K562 (cell line): ENCODE data around the gene LZTR1. TPM values are rescaled to one million over a fixed set of nuclear protein-coding genes. Genes with fewer than 3 reads are reported as not detected.

Experiments
- CBX5 ChIP-seq: IDR thresholded peaks from 2 replicates; pipeline ENCODE4 v1.6.1; 2014; ENCODE audit warnings: low read depth, borderline replicate concordance
- HDGF ChIP-seq: fragments of 450-650 bp; IDR thresholded peaks from 2 replicates; pipeline ENCODE4 v1.6.1; 2016
- HNRNPK ChIP-seq: fragments of 200-400 bp; formaldehyde crosslinking; IDR thresholded peaks from one replicate; pipeline ENCODE4 v1.6.1; 2018; ENCODE audit warnings: mild to moderate bottlenecking, low read depth, low read length; ENCODE audit not compliant: poor library complexity, severe bottlenecking
- IRF1 ChIP-seq: sonication (generic); formaldehyde crosslinking; IDR thresholded peaks from 2 replicates; pipeline ENCODE4 v1.8.0; 2022; ENCODE audit warnings: missing genetic modification reagents, mild to moderate bottlenecking, borderline replicate concordance
- MAFG ChIP-seq: fragments of 450-650 bp; conservative IDR thresholded peaks from 2 replicates; pipeline ENCODE4 v1.6.1; 2016; ENCODE audit warnings: missing genetic modification characterization, missing compliant biosample characterization
- MAX ChIP-seq: sonication (generic); formaldehyde crosslinking; IDR thresholded peaks from 2 replicates; pipeline ENCODE4 v1.9.0; 2022; ENCODE audit warnings: mild to moderate bottlenecking, missing genetic modification reagents
- MECOM ChIP-seq: fragments of 250-450 bp; sonication (Bioruptor Pico); IDR thresholded peaks from 2 replicates; pipeline ENCODE4 v1.8.0; 2022; ENCODE audit warnings: inconsistent platforms
- NCOR1 ChIP-seq: fragments of 450-650 bp; IDR thresholded peaks from 2 replicates; pipeline ENCODE4 v1.6.1; 2016; ENCODE audit warnings: mild to moderate bottlenecking, moderate library complexity
- NFE2L1 ChIP-seq: fragments of 450-650 bp; IDR thresholded peaks from 2 replicates; pipeline ENCODE4 v1.6.1; 2016; ENCODE audit warnings: missing genetic modification characterization, low read depth, mild to moderate bottlenecking, missing compliant biosample characterization, moderate library complexity, borderline replicate concordance
- PYGO2 ChIP-seq: fragments of 450-650 bp; IDR thresholded peaks from 2 replicates; pipeline ENCODE4 v1.6.1; 2016; ENCODE audit warnings: mild to moderate bottlenecking, missing genetic modification characterization, moderate library complexity, missing compliant biosample characterization
- RBM14 ChIP-seq: fragments of 200-400 bp; formaldehyde crosslinking; IDR thresholded peaks from 2 replicates; pipeline ENCODE4 v1.6.1; 2018; ENCODE audit warnings: low read depth, mild to moderate bottlenecking, low read length, moderate library complexity, borderline replicate concordance; ENCODE audit not compliant: insufficient read depth
- RFX7 ChIP-seq: fragments of 250-450 bp; sonication (Bioruptor Pico); IDR thresholded peaks from 2 replicates; pipeline ENCODE4 v1.5.1; 2021; ENCODE audit warnings: mild to moderate bottlenecking
- ZNF277 ChIP-seq: fragments of 250-450 bp; sonication (Bioruptor Pico); IDR thresholded peaks from 2 replicates; pipeline ENCODE4 v1.8.0; 2022; ENCODE audit warnings: inconsistent platforms, mild to moderate bottlenecking, moderate library complexity, borderline replicate concordance
- polyA plus RNA-seq, 8 experiments: library from polyadenylated mRNA; depleted of rRNA in 4 of 8; stranded (reverse) in 5 of 8; unstranded in 3 of 8; fragments of >200 nt; fragmentation: Nextera tagmentation in 2 of 8; fragmentation: Illumina TruSeq in 1 of 8; extraction: Ambion mirVana in 2 of 8; extraction: Trizol in 1 of 8; gene quantifications; 2 replicates each; pipeline versions ENCODE4 v1.2.1 to v1.2.3, GENCODE V29; 2011 to 2014; ENCODE audit warnings: inconsistent platforms in 1 of 8, missing spikeins in 1 of 8
- total RNA-seq, 7 experiments: library from RNA; depleted of rRNA in 6 of 7; stranded (reverse); fragments of >200 nt in 6 of 7; fragmentation: Illumina TruSeq in 2 of 7; extraction: Trizol in 2 of 7; gene quantifications; 2 replicates each; pipeline versions ENCODE4 v1.2.1 to v1.2.3, GENCODE V29; 2011 to 2021; ENCODE audit warnings: low replicate concordance in 1 of 7
- TF ChIP-seq, protein P1 (sequence below): sonication (generic); formaldehyde crosslinking; IDR thresholded peaks from 2 replicates; pipeline ENCODE4 v1.8.0; 2023; ENCODE audit warnings: missing genetic modification reagents, mild to moderate bottlenecking, borderline replicate concordance
- TF ChIP-seq, protein P2 (sequence below): fragments of 450-650 bp; formaldehyde crosslinking; IDR thresholded peaks from 2 replicates; pipeline ENCODE4 v1.4.0; 2020; ENCODE audit warnings: mild to moderate bottlenecking, moderate library complexity
- TF ChIP-seq, protein P3 (sequence below): fragments of 250-450 bp; sonication (Bioruptor Pico); IDR thresholded peaks from 2 replicates; pipeline ENCODE4 v1.4.0; 2020; ENCODE audit warnings: mild to moderate bottlenecking

The LZTR1 gene
- total and polyA plus RNA-seq, 9 of the 15 experiments (the other 6 are each of a cell fraction or from before 2014, with no cell fraction given), result 2.2 to 135 (median 63.0) TPM

GRCh38 chr22:20964090-20964798, 17.9 kb upstream of the LZTR1 start (continued):
- TF ChIP-seq, protein P1, sequence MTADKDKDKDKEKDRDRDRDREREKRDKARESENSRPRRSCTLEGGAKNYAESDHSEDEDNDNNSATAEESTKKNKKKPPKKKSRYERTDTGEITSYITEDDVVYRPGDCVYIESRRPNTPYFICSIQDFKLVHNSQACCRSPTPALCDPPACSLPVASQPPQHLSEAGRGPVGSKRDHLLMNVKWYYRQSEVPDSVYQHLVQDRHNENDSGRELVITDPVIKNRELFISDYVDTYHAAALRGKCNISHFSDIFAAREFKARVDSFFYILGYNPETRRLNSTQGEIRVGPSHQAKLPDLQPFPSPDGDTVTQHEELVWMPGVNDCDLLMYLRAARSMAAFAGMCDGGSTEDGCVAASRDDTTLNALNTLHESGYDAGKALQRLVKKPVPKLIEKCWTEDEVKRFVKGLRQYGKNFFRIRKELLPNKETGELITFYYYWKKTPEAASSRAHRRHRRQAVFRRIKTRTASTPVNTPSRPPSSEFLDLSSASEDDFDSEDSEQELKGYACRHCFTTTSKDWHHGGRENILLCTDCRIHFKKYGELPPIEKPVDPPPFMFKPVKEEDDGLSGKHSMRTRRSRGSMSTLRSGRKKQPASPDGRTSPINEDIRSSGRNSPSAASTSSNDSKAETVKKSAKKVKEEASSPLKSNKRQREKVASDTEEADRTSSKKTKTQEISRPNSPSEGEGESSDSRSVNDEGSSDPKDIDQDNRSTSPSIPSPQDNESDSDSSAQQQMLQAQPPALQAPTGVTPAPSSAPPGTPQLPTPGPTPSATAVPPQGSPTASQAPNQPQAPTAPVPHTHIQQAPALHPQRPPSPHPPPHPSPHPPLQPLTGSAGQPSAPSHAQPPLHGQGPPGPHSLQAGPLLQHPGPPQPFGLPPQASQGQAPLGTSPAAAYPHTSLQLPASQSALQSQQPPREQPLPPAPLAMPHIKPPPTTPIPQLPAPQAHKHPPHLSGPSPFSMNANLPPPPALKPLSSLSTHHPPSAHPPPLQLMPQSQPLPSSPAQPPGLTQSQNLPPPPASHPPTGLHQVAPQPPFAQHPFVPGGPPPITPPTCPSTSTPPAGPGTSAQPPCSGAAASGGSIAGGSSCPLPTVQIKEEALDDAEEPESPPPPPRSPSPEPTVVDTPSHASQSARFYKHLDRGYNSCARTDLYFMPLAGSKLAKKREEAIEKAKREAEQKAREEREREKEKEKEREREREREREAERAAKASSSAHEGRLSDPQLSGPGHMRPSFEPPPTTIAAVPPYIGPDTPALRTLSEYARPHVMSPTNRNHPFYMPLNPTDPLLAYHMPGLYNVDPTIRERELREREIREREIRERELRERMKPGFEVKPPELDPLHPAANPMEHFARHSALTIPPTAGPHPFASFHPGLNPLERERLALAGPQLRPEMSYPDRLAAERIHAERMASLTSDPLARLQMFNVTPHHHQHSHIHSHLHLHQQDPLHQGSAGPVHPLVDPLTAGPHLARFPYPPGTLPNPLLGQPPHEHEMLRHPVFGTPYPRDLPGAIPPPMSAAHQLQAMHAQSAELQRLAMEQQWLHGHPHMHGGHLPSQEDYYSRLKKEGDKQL (CRISPR knock-in tag), result peak; percentile 67; the same call in 1 of the 2 replicates
- TF ChIP-seq HDGF (no peak), PYGO2 (tag) (no peak), NCOR1 (no peak), RFX7 (CRISPR knock-in tag) (no peak), CBX5 (no peak), ZNF277 (CRISPR knock-in tag) (no peak), MAFG (tag) (no peak), HNRNPK (no peak), IRF1 (no peak), NFE2L1 (tag) (no peak), MAX (CRISPR knock-in tag) (no peak), RBM14 (no peak), MECOM (no peak)
- TF ChIP-seq, protein P2, sequence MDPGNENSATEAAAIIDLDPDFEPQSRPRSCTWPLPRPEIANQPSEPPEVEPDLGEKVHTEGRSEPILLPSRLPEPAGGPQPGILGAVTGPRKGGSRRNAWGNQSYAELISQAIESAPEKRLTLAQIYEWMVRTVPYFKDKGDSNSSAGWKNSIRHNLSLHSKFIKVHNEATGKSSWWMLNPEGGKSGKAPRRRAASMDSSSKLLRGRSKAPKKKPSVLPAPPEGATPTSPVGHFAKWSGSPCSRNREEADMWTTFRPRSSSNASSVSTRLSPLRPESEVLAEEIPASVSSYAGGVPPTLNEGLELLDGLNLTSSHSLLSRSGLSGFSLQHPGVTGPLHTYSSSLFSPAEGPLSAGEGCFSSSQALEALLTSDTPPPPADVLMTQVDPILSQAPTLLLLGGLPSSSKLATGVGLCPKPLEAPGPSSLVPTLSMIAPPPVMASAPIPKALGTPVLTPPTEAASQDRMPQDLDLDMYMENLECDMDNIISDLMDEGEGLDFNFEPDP (CRISPR knock-in tag), result 0 out of 2 replicates have a peak, but pooled peaks have one; percentile 29
- TF ChIP-seq, protein P3, sequence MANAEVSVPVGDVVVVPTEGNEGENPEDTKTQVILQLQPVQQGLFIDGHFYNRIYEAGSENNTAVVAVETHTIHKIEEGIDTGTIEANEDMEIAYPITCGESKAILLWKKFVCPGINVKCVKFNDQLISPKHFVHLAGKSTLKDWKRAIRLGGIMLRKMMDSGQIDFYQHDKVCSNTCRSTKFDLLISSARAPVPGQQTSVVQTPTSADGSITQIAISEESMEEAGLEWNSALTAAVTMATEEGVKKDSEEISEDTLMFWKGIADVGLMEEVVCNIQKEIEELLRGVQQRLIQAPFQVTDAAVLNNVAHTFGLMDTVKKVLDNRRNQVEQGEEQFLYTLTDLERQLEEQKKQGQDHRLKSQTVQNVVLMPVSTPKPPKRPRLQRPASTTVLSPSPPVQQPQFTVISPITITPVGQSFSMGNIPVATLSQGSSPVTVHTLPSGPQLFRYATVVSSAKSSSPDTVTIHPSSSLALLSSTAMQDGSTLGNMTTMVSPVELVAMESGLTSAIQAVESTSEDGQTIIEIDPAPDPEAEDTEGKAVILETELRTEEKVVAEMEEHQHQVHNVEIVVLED, result no peak
